Measurements from ENCODE around the gene GPD2. TPM values are rescaled to one million over a fixed set of nuclear protein-coding genes. Genes with fewer than 3 reads are reported as not detected.

Gene GPD2
- total RNA-seq, 1 experiment from 2014 or later = 32.2 TPM

DNA sequence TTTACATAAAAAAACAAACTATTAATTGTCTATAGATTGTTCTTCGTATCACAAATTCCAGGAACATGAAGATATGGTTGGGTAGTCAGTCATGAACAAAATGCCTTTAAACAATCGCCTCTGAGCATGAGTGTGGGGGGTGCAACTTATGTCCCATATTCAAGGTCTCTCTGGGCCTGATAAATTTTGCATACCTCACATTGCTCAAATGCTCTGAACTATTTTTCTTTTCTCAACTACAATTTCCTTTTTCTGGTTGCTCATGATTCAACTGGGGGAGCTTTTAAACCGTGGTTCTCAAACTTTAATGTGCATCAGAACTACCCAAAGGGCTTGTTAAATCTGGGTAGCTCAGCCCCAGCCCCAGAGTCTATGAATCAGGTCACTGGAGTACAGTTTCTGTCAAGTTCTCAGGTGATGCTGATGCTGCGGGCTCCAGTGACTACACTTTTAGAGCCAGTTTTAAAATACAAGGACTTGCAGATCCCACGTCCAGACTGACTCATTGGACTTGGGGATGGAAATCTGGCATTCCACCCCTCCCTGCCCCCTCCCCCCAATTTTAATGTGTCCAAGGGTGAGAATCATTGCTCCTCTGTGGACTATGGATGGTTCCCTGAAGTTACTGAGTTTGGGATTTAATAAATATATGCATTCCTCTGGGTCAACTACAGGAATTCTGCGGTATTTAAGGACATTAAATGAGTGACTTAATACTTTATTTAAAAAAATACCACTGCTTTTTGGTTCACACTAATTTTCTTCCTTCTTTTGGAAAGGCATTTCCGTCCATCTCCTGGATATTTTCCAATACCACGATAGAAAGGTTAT lies 1.5 kb upstream of the GPD2 start:
- no peak overlapping the region for H3K27ac Mint-ChIP-seq
- POLR2A ChIA-PET = no interaction called here

DNA sequence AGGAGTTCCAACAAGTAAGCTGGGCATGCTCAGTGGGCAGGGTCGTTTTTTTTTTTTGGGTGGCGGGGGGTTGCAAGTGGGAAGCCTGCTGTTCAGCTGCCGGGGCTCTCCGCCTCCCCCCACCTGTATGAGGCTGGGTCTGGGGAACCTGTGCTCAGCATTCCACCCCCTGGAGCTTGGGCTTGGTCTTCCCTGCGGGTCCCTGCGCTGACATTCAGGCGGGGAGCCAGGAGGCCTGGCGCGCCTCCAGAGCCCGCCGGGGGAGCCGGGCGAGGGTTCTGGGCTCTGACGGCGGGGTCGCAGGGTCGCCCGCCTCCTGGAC lies 822 bp upstream of the GPD2 start:
- ChIA-PET CTCF (interaction anchor here (0.6 to 1.1 kb wide), 3 partner anchors 36 to 455 kb away, joined by 3 to 5 read pairs (median 4); no protein-coding TSS in a partner anchor), POLR2A (interaction anchor here (0.6 to 0.7 kb wide), 2 partner anchors 93 to 100 kb away, joined by 3 read pairs; no protein-coding TSS in a partner anchor)
- no peak for ATAC-seq
- H3K27ac Mint-ChIP-seq = no peak overlapping the region
- peaks cover 52% of the 10 kb centered on the region for H3K4me1 Mint-ChIP-seq
- no peak for DNase-seq (ENCODE audit: low spot score)
- TF ChIP-seq, protein P1, sequence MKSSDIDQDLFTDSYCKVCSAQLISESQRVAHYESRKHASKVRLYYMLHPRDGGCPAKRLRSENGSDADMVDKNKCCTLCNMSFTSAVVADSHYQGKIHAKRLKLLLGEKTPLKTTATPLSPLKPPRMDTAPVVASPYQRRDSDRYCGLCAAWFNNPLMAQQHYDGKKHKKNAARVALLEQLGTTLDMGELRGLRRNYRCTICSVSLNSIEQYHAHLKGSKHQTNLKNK (CRISPR knock-in tag; IDR thresholded peaks at IDR 0.05) = no peak
- TF ChIP-seq, protein P2, sequence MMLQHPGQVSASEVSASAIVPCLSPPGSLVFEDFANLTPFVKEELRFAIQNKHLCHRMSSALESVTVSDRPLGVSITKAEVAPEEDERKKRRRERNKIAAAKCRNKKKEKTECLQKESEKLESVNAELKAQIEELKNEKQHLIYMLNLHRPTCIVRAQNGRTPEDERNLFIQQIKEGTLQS (CRISPR knock-in tag; conservative IDR thresholded peaks at IDR 0.05) = no peak
- TF ChIP-seq, protein P3, sequence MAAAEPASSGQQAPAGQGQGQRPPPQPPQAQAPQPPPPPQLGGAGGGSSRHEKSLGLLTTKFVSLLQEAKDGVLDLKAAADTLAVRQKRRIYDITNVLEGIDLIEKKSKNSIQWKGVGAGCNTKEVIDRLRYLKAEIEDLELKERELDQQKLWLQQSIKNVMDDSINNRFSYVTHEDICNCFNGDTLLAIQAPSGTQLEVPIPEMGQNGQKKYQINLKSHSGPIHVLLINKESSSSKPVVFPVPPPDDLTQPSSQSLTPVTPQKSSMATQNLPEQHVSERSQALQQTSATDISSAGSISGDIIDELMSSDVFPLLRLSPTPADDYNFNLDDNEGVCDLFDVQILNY (CRISPR knock-in tag; IDR thresholded peaks at IDR 0.05) = 0 out of 2 replicates have a peak, but pooled peaks have one; percentile 11
- TF ChIP-seq EMX1 (CRISPR knock-in tag; IDR thresholded peaks at IDR 0.05) (no peak), ZNF423 (CRISPR knock-in tag; IDR thresholded peaks at IDR 0.05) (peak; percentile 88), JUN (CRISPR knock-in tag; IDR thresholded peaks at IDR 0.05) (no peak)
- TF ChIP-seq, protein P4, sequence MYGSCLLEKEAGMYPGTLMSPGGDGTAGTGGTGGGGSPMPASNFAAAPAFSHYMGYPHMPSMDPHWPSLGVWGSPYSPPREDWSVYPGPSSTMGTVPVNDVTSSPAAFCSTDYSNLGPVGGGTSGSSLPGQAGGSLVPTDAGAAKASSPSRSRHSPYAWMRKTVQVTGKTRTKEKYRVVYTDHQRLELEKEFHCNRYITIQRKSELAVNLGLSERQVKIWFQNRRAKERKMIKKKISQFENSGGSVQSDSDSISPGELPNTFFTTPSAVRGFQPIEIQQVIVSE (CRISPR knock-in tag; IDR thresholded peaks at IDR 0.05; ENCODE audit: borderline replicate concordance) = no peak
- TF ChIP-seq, protein P5, sequence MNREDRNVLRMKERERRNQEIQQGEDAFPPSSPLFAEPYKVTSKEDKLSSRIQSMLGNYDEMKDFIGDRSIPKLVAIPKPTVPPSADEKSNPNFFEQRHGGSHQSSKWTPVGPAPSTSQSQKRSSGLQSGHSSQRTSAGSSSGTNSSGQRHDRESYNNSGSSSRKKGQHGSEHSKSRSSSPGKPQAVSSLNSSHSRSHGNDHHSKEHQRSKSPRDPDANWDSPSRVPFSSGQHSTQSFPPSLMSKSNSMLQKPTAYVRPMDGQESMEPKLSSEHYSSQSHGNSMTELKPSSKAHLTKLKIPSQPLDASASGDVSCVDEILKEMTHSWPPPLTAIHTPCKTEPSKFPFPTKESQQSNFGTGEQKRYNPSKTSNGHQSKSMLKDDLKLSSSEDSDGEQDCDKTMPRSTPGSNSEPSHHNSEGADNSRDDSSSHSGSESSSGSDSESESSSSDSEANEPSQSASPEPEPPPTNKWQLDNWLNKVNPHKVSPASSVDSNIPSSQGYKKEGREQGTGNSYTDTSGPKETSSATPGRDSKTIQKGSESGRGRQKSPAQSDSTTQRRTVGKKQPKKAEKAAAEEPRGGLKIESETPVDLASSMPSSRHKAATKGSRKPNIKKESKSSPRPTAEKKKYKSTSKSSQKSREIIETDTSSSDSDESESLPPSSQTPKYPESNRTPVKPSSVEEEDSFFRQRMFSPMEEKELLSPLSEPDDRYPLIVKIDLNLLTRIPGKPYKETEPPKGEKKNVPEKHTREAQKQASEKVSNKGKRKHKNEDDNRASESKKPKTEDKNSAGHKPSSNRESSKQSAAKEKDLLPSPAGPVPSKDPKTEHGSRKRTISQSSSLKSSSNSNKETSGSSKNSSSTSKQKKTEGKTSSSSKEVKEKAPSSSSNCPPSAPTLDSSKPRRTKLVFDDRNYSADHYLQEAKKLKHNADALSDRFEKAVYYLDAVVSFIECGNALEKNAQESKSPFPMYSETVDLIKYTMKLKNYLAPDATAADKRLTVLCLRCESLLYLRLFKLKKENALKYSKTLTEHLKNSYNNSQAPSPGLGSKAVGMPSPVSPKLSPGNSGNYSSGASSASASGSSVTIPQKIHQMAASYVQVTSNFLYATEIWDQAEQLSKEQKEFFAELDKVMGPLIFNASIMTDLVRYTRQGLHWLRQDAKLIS (CRISPR knock-in tag; IDR thresholded peaks at IDR 0.05; ENCODE audit: borderline replicate concordance) = no peak
- H3K9me3 Mint-ChIP-seq = no peaks in the 10 kb centered on the region
- no peaks in the 10 kb centered on the region for H3K36me3 Mint-ChIP-seq
- no peaks in the 10 kb centered on the region for H3K27me3 Mint-ChIP-seq (ENCODE audit: low read depth)
- H3K4me3 Mint-ChIP-seq = peak overlapping the region; percentile 88

More for the DNA sequence above, 1.5 kb upstream of the GPD2 start:
- no peak for TF ChIP-seq ESRRA (CRISPR knock-in tag; IDR thresholded peaks at IDR 0.05; ENCODE audit: borderline replicate concordance)
- TF ChIP-seq, protein P6, sequence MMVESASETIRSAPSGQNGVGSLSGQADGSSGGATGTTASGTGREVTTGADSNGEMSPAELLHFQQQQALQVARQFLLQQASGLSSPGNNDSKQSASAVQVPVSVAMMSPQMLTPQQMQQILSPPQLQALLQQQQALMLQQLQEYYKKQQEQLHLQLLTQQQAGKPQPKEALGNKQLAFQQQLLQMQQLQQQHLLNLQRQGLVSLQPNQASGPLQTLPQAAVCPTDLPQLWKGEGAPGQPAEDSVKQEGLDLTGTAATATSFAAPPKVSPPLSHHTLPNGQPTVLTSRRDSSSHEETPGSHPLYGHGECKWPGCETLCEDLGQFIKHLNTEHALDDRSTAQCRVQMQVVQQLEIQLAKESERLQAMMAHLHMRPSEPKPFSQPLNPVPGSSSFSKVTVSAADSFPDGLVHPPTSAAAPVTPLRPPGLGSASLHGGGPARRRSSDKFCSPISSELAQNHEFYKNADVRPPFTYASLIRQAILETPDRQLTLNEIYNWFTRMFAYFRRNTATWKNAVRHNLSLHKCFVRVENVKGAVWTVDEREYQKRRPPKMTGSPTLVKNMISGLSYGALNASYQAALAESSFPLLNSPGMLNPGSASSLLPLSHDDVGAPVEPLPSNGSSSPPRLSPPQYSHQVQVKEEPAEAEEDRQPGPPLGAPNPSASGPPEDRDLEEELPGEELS (CRISPR knock-in tag; IDR thresholded peaks at IDR 0.05) = no peak
- TF ChIP-seq GRHL2 (CRISPR knock-in tag; IDR thresholded peaks at IDR 0.05; ENCODE audit: insufficient replicate concordance, severe bottlenecking) = no peak
- TF ChIP-seq EMX1 (CRISPR knock-in tag; IDR thresholded peaks at IDR 0.05) = no peak
- H3K9me3 Mint-ChIP-seq = no peaks in the 10 kb centered on the region
- H3K36me3 Mint-ChIP-seq = no peaks in the 10 kb centered on the region
- ATAC-seq = no peak
- peaks cover 53% of the 10 kb centered on the region for H3K4me1 Mint-ChIP-seq
- DNase-seq (ENCODE audit: low spot score) = no peak
- peak overlapping the region; percentile 88 for H3K4me3 Mint-ChIP-seq
- H3K27me3 Mint-ChIP-seq (ENCODE audit: low read depth) = no peaks in the 10 kb centered on the region
- CTCF ChIA-PET = no interaction called here
